MM.1S (cell line): Measurements from ENCODE around the gene LRMDA.

Experiments
- DNase-seq: peaks from one replicate; pipeline ENCODE4 v3.0.0-alpha.2; 2015
- H2AFZ ChIP-seq: fragments of 300-600 bp; sonication (generic); 2 replicates; pipeline ENCODE4 v1.6.0; 2016; ENCODE audit warnings: antibody characterized with exemption, low read length
- H3F3A ChIP-seq: fragments of 300-600 bp; sonication (generic); 2 replicates; pipeline ENCODE4 v1.6.1; 2016; ENCODE audit warnings: mild to moderate bottlenecking, antibody characterized with exemption, low read length, moderate library complexity, mixed read lengths; ENCODE audit not compliant: insufficient read depth
- H3K27ac ChIP-seq: fragments of 300-600 bp; sonication (generic); 2 replicates; pipeline ENCODE4 v1.5.1; 2016; ENCODE audit warnings: mild to moderate bottlenecking, low read length
- H3K27me3 ChIP-seq: fragments of 300-600 bp; sonication (generic); replicated peaks from 2 replicates; pipeline ENCODE4 v1.6.0; 2016; ENCODE audit warnings: low read length; ENCODE audit not compliant: insufficient read depth
- H3K36me3 ChIP-seq: fragments of 300-600 bp; sonication (generic); replicated peaks from 2 replicates; pipeline ENCODE4 v1.6.1; 2016; ENCODE audit warnings: mild to moderate bottlenecking, low read length, mixed read lengths; ENCODE audit not compliant: insufficient read depth
- H3K4me1 ChIP-seq: fragments of 300-600 bp; sonication (generic); 2 replicates; pipeline ENCODE4 v1.6.1; 2016; ENCODE audit warnings: low read length, mixed read lengths
- H3K4me2 ChIP-seq: fragments of 300-600 bp; sonication (generic); 2 replicates; pipeline ENCODE4 v1.6.0; 2016; ENCODE audit warnings: low read depth, low read length
- H3K4me3 ChIP-seq: fragments of 300-600 bp; sonication (generic); 2 replicates; pipeline ENCODE4 v1.5.1; 2016; ENCODE audit warnings: low read length, mixed read lengths
- H3K79me2 ChIP-seq: fragments of 300-600 bp; sonication (generic); 2 replicates; pipeline ENCODE4 v1.6.1; 2016; ENCODE audit warnings: mixed run types, low read length, mixed read lengths
- H3K9ac ChIP-seq: fragments of 300-600 bp; sonication (generic); 2 replicates; pipeline ENCODE4 v1.6.1; 2016; ENCODE audit warnings: low read length, mixed read lengths
- H3K9me2 ChIP-seq: fragments of 300-600 bp; sonication (generic); replicated peaks from 2 replicates; pipeline ENCODE4 v1.6.1; 2016; ENCODE audit warnings: mild to moderate bottlenecking, low read length, mixed read lengths; ENCODE audit not compliant: insufficient read depth
- H3K9me3 ChIP-seq: fragments of 300-600 bp; sonication (generic); replicated peaks from 2 replicates; pipeline ENCODE4 v1.6.1; 2016; ENCODE audit warnings: mild to moderate bottlenecking, low read length, mixed read lengths; ENCODE audit not compliant: insufficient read depth
- H4K20me1 ChIP-seq: fragments of 300-600 bp; sonication (generic); 2 replicates; pipeline ENCODE4 v1.6.1; 2016; ENCODE audit warnings: mild to moderate bottlenecking, low read length, moderate library complexity, mixed read lengths; ENCODE audit not compliant: insufficient read depth
- CTCF ChIP-seq: fragments of 300-600 bp; sonication (generic); IDR thresholded peaks from 2 replicates; pipeline ENCODE4 v1.5.1; 2016; ENCODE audit warnings: antibody characterized with exemption, low read length, mixed read lengths
- EZH2 ChIP-seq: fragments of 300-600 bp; sonication (generic); optimal IDR thresholded peaks from 2 replicates; pipeline ENCODE3; 2017; ENCODE audit warnings: low read depth, mild to moderate bottlenecking, antibody characterized with exemption, low read length, mixed read lengths
- EZH2phosphoT487 ChIP-seq: fragments of 300-600 bp; sonication (generic); IDR thresholded peaks from 2 replicates; pipeline ENCODE4 v1.6.1; 2018; ENCODE audit warnings: antibody characterized with exemption, low read length

The LRMDA gene

GRCh38 chr10:75441196-75441595 lies 9.8 kb downstream of the LRMDA start:
- Histone ChIP-seq H3K4me1 (no peaks in the 10 kb centered on the region), H3K79me2 (no peaks in the 10 kb centered on the region), H3K9me3 (no peaks in the 10 kb centered on the region), H4K20me1 (no peaks in the 10 kb centered on the region), H3K9me2 (no peaks in the 10 kb centered on the region), H2AFZ (no peak overlapping the region), H3K9ac (no peak overlapping the region), H3F3A (no peaks in the 10 kb centered on the region), H3K4me3 (no peak overlapping the region), H3K27ac (no peak overlapping the region), H3K4me2 (no peak overlapping the region), H3K27me3 (no peaks in the 10 kb centered on the region), H3K36me3 (no peaks in the 10 kb centered on the region)
- TF ChIP-seq EZH2phosphoT487, result no peak
- no peak for TF ChIP-seq EZH2
- DNase-seq, result no peak

- Histone ChIP-seq H3K4me2 (no peak overlapping the region), H3K4me1 (no peaks in the 10 kb centered on the region), H3K9ac (no peak overlapping the region)
These were observed 10.3 kb downstream of the LRMDA start for GRCh38 chr10:75441682-75442081.

GRCh38 chr10:75443362-75443761 lies 11.9 kb downstream of the LRMDA start:
- Histone ChIP-seq H3K79me2 (no peaks in the 10 kb centered on the region), H3K4me2 (no peak overlapping the region), H3F3A (no peaks in the 10 kb centered on the region), H2AFZ (no peak overlapping the region), H3K36me3 (no peaks in the 10 kb centered on the region), H3K27me3 (no peaks in the 10 kb centered on the region), H4K20me1 (no peaks in the 10 kb centered on the region), H3K4me3 (no peak overlapping the region), H3K9me2 (no peaks in the 10 kb centered on the region), H3K4me1 (no peaks in the 10 kb centered on the region), H3K9me3 (no peaks in the 10 kb centered on the region), H3K9ac (no peak overlapping the region), H3K27ac (no peak overlapping the region)
- no peak for DNase-seq
- TF ChIP-seq EZH2phosphoT487 (no peak), CTCF (no peak), EZH2 (no peak)

More at GRCh38 chr10:75441682-75442081, 10.3 kb downstream of the LRMDA start:
- DNase-seq, result no peak
- Histone ChIP-seq H3K36me3 (no peaks in the 10 kb centered on the region), H3K27me3 (no peaks in the 10 kb centered on the region), H3F3A (no peaks in the 10 kb centered on the region), H2AFZ (no peak overlapping the region), H3K27ac (no peak overlapping the region), H3K79me2 (no peaks in the 10 kb centered on the region), H4K20me1 (no peaks in the 10 kb centered on the region), H3K4me3 (no peak overlapping the region), H3K9me2 (no peaks in the 10 kb centered on the region), H3K9me3 (no peaks in the 10 kb centered on the region)
- TF ChIP-seq EZH2 (no peak), CTCF (no peak), EZH2phosphoT487 (no peak)

GRCh38 chr10:75444781-75445386 lies 13.5 kb downstream of the LRMDA start:
- no peak for DNase-seq
- Histone ChIP-seq H3K27me3 (no peaks in the 10 kb centered on the region), H3K79me2 (no peaks in the 10 kb centered on the region), H3K9me3 (no peaks in the 10 kb centered on the region), H3K4me2 (no peak overlapping the region), H4K20me1 (no peaks in the 10 kb centered on the region), H3K9ac (no peak overlapping the region), H3F3A (no peaks in the 10 kb centered on the region), H3K4me3 (no peak overlapping the region), H3K9me2 (no peaks in the 10 kb centered on the region), H3K4me1 (no peaks in the 10 kb centered on the region), H3K36me3 (no peaks in the 10 kb centered on the region), H2AFZ (no peak overlapping the region), H3K27ac (no peak overlapping the region)
- TF ChIP-seq EZH2 (no peak), CTCF (no peak), EZH2phosphoT487 (no peak)
